GDM1 (cell line): ENCODE results near the gene ZNF770.

Experiments used
- DNase-seq: peaks from one replicate; lab custom pipeline; 2025; lab: John Stamatoyannopoulos, UW

Gene ZNF770

DNA sequence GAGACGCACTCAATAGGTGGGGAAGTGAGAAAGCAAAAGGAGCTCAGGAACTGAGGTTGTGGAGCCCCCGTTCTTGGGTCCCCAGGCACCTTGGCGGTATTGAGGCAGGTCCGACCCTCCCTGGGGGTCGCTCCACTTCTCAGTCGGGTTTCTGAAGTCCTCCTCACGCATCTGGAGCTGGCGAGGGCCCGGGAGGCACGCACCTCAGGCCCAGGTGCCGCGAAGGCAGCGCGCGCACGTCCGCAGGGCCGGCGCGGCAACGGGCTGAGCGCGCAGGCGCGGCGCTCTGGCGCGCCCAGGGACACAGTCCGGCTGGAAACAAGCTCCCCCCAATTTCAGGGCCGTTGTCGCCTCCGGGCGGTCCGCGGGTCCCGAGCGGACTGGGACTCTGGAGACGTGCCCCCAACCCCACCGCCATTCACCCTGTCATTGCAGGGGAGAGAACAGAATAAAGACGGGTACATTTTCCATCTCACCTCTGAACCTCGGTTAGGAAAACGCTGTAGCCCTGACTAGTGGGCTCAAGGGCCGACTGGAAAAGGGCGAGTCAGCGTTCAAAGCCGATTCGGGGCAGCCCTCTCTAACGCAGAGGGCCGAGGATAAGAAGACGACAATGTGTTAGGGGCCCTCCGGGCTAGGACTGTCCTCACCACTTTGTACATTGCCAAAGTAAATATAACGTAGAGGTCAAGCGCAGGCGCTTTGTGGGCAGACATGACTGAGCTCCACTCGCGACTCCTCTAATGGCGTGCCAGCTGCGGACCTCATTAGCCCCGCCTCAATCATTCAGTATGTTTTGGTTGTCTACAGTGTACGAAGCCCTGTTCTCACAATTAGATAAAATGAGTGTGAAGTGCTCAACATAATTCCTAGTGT, at the start of gene ZNF770:
ZNF770 (minus strand) TSS at position 261 of the 876 bp plus-strand sequence. CDS start 4,853 bp downstream, outside the sequence.
- peak; percentile 75 for DNase-seq

DNA sequence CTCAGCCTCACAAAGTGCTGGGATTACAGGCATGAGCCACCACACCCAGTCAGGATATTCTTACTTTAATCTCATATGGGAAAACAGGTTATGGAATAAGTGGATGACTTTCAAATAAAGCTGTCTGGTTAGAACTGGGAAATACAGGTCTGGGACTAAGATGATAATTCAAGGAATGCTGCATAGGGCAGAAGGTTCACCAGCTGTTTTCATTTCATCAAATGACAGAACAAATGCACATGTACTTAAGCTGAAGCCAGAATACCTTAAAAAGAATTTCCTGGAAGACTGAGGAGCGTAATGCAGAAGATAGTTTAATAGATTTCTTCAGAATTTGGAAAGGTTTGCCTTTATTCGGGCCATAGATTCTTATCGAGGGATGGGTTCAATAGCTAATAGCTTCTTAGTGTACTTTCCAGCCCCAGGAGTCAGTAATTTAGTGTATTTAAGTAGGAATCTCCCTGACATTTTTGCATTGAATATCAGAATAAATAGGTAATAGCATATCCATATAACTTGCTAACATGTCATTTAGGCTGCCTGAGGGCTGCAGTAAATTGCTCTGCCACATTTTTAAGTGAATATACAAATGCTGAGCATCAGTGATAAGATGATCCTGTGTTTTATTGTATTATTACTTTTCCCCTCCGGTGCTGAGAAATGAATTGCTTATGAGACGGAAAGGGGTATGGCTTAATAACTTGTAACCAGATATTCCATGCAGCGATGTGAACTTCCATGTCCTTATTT, 40.3 kb upstream of the ZNF770 start:
- no peak for DNase-seq

DNA sequence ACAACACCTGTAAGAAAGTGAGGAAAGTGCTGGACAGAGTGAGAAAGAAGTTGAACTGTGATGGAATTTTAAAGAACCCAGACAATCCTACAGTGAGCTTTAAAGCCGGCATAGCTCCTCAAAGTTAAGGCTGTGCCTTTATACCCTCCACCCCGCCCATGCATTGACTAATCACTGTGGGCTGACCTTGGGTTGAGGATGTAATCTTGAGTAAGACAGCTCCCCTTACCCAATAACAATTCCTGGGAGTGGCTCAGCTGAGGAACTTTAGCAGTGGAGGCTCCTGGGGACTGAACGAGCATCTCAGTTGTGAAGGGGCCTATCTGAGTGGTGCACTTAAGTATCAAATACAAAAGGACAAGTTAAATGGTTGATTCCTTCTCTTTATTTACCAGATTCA, 35.7 kb upstream of the ZNF770 start:
- no peak for DNase-seq

- DNase-seq = no peak
Observed at GRCh38 chr15:35020974-35021373, 32.9 kb upstream of the ZNF770 start.

GRCh38 chr15:35019404-35020327, 31.6 kb upstream of the ZNF770 start:
- no peak for DNase-seq

DNA sequence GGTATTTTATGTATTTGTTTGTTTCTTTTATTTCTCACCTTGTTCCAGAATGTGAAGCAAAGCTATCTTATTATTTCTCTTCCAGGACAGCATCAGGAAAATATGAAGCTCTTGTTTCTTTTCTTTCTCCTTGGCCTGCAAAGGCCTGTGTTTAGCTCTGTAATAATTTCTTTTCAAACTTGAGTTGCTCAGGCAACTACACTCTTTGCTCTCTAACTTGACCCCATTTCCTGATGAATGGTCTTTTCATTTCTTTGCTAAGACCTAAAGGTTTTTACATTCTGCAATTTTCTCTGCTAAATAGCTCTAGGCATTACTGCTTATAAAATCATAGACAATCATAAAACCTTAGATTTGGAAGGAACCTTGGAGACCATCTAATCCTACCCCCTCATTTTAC, 26.2 kb upstream of the ZNF770 start:
- DNase-seq = no peak

- no peak for DNase-seq
Observed at GRCh38 chr15:35013370-35013769, 25.3 kb upstream of the ZNF770 start.

DNA sequence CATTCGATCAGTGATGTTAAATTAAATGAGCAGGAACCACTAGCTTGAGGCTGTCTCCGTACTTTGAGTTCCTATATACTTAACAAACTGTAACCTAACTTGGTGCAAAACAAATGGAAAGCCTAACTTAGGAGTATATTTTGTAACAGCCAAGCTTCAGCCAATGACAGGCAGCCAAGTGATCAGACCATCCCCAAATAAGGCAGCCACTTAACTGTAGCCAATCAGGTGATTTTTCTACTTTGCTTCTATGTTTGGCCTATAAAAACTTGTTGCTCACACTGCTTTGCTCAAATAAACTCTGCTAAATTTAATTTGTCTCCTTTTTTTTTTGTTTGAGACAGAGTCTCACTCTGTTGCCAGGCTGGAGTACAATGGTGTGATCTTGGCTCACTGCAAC, 19.3 kb upstream of the ZNF770 start:
- DNase-seq = no peak

GRCh38 chr15:35005933-35006332, 17.8 kb upstream of the ZNF770 start:
- no peak for DNase-seq

DNA sequence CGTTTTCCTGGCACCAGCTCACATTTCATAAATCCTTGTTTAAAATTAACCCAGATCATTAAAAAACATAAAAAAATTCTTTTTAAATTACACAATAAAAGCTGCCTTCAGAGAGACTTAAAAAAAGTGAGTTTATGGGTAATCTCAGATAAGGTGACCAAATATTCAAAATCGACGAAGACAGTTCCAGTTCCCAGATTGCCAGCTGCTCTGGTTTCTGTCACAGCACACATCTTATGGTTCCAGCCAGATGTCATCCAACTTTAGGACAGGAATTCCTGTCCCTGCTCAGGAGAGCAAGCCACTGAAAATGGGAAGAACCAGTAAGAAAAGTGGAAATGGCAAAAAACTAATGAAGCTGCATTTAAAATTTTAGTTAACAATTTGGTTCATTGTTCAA, 15.8 kb upstream of the ZNF770 start:
- DNase-seq = no peak

DNA sequence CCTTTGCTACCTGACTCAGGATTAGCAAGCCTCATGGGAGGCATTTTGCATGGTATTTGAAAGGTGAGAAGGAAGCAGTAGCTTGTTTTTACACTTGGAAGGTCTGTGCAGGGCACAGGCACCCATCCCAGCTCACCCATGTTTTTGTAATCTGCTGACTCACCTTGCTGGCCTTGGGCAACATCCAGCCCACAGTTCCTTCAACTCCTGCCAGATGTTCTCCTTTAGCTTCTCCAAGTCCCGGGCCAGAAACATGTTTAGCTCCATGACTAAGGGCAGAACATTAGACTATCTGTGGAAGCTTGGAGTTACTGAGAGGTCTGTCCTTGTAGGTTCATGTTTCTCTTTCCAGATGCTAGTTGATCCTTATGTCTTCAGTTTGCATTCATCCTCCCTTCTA, 12.4 kb upstream of the ZNF770 start:
- DNase-seq = no peak

DNA sequence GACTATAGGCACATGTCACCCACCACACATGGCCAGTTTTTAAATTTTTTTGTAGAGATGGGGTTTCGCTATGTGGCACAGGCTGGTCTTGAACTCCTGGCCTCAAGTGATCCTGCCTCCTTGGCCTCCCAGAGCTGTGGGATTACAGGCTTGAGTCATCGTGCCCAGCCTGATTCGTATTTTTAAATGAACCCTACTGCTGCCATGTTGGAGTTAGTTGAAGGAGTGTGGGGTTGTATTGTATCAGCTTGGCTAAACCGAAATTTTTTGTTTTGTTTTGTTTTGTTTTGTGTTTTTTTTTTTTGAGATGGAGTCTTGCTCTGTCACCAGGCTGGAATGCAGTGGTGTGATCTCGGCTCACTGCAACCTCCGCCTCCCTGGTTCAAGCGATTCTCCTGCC, 11.8 kb upstream of the ZNF770 start:
- no peak for DNase-seq

- DNase-seq = no peak
Observed at GRCh38 chr15:34994925-34995324, 6.8 kb upstream of the ZNF770 start.

- DNase-seq = no peak
Observed at GRCh38 chr15:34993877-34994276, 5.8 kb upstream of the ZNF770 start.

DNA sequence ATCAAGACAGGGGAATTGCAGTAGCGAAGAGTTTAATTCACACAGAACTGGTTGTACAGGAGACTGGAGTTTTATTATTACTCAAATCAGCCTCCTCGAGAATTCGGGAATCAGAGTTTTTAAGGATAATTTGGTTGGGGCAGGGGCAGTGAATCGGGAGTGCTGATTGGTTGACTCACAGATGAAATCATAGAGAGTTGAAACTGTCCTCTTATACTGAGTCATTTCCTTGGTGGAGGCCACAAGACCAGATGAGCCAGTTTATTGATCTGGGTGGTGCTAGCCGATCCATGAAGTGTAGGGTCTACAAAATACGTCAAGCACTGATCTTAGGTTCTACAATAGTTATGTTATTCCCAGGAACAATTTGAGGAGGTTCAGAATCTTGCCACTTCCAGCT, 5.3 kb upstream of the ZNF770 start:
- DNase-seq = no peak

GRCh38 chr15:34987609-34988026, 469 bp downstream of the ZNF770 start:
- DNase-seq = no peak

GRCh38 chr15:34986771-34987480, 1.2 kb downstream of the ZNF770 start:
- no peak for DNase-seq

DNA sequence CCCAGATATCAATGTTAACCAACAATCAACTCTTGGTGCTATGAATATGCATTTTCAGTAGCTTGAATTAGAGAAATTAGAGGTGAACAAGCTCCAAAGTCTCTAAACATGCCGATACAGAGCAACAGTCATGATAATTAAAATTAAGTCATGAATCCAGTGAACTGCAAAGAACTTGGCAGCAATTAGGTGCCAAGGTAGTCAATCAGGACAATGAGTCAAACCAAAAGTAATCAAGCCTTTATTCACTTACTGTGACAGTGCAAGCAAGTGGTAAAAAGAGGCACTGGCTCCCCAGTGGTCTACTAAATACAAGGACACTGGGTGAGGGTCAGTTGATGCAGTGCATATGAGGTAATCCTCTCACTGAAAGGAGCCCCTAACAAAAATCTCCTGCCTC, 1.8 kb downstream of the ZNF770 start:
- no peak for DNase-seq

DNA sequence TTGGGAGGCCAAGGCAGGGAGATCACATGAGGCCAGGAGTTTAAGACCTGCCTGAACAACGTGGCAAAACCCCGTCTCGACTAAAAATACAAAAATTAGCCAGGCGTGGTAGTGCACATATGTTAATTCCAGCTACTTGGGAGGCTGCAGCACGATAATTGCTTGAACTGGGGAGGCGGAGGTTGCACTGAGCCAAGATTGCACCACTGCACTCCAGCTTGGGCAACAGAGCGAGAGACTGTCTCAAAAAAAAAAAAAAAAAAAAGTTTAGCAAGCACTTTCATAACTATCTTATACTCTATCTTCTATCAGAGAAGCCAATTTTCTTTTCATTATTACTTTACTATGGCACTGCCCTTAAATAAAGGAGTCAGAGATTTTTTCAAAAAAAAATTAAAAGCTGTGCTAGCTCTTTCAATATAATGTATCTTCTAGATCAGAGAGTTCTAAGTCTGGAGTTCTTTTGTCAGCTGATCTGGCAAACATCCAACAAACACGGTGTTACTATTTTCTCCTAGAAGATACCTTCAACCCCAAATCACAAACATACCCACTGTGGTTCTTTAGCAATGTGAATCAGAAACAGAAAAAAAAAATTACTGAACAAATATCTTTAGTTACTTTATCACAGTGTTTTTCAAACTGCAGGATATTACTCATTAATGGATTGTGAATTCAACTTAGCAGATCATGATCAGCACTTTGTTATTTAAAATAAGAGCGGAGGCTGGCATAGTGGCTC, 3.0 kb downstream of the ZNF770 start:
- DNase-seq = no peak

- DNase-seq = no peak
Observed at GRCh38 chr15:34976743-34977142, 11.3 kb downstream of the ZNF770 start.

- no peak for DNase-seq
Observed at GRCh38 chr15:34976073-34976472, 12.0 kb downstream of the ZNF770 start.
